Right lobe of liver (tissue), 6 donors: ENCODE measurements around the gene ADAM23. TPM values are rescaled to one million over a fixed set of nuclear protein-coding genes. Genes with fewer than 3 reads are reported as not detected.

Experiments used
- ATAC-seq, 4 donors: fragments of 200-7000 bp; cut with Tn5 transposase; one replicate each; pipeline ENCODE4 v1.9.1; 2020; ENCODE audit warnings: mild to moderate bottlenecking in 4 of 4, moderate library complexity in 4 of 4
- DNase-seq, 3 donors: peaks; one replicate each; pipeline ENCODE4 v3.0.0-alpha.2; 2020
- H3K27ac ChIP-seq, 3 donors: fragments of 200-600 bp; one replicate each; pipeline ENCODE4 v1.8.0; 2022
- H3K27me3 ChIP-seq, 2 donors: fragments of 200-600 bp; one replicate each; pipeline ENCODE4 v1.8.0; 2022
- H3K36me3 ChIP-seq, 4 donors: fragments of 200-600 bp; sonication (generic) in 1 of 4; one replicate each; pipeline versions ENCODE4 v1.5.1 to v1.8.0; 2017 to 2022; ENCODE audit warnings: control low read depth in 1 of 4
- H3K4me1 ChIP-seq, 4 donors: fragments of 200-600 bp; sonication (generic) in 1 of 4; one replicate each; pipeline versions ENCODE4 v1.5.1 to v1.8.0; 2017 to 2022; ENCODE audit warnings: control low read depth in 1 of 4
- H3K4me3 ChIP-seq, 3 donors: fragments of 200-600 bp; one replicate each; pipeline ENCODE4 v1.8.0; 2022
- H3K9me3 ChIP-seq, 4 donors: fragments of 200-600 bp; sonication (generic) in 1 of 4; one replicate each; pipeline versions ENCODE4 v1.5.1 to v1.8.0; 2017 to 2022; ENCODE audit warnings: control low read depth in 1 of 4
- POLR2A ChIP-seq: fragments of 450-650 bp; IDR thresholded peaks from one replicate; pipeline ENCODE4 v1.6.1; 2017; ENCODE audit warnings: antibody characterized with exemption, mild to moderate bottlenecking
- WGBS: methylation state at CpG from one replicate; pipeline ENCODE4 v1.1.6; 2018; ENCODE audit warnings: low coverage, low lambda C conversion rate; ENCODE audit not compliant: insufficient coverage; ENCODE audit errors: missing lambda C conversion rate; 5-methylcytosine and 5-hydroxymethylcytosine counted together
- intact Hi-C, 2 donors: fragments of 100-400 bp; cut with DNase I; formaldehyde crosslinking; loops; one replicate each; pipeline versions ENCODE4 v1.11.2 to v1.14.1; 2022
- total RNA-seq, 6 experiments: library from RNA; depleted of rRNA in 2 of 6; stranded (reverse); fragments of >200 nt in 2 of 6; fragmentation: NEBNext Ultra II Directional in 3 of 6; extraction: Animal tissue kit (Norgen Biotek cat#: 25700) in 3 of 6; gene quantifications; one replicate each; pipeline versions ENCODE4 v1.1.0 to v1.2.4, GENCODE V29; 2016 to 2023
- TF ChIP-seq, protein P1 (sequence below), 4 donors: fragments of 200-600 bp in 3 of 4; fragments of 450-650 bp in 1 of 4; IDR thresholded peaks; one replicate each; pipeline versions ENCODE4 v1.5.1 to v1.8.0; 2016 to 2022; ENCODE audit warnings: antibody characterized with exemption in 4 of 4, mild to moderate bottlenecking in 2 of 4
- donor health status: DM: no; HTN: yes; CAD: no.
- donor health status: DM: no; HTN: no; CAD: no.
- donor health status: DM: no; HTN: no; CAD: no.
- donor health status: DM: no; HTN: yes; CAD: no.
- donor health status: DM: no; HTN: yes; CAD: no.

Gene ADAM23
- total RNA-seq, 6 experiments from 2014 or later = under 0.01 to 0.26 (median 0.09) TPM; not detected in 2

- DNase-seq = no peak
- Histone ChIP-seq H3K9me3 (no peaks in the 10 kb centered on the region), H3K4me3 (no peak overlapping the region), H3K4me1 (no peaks in the 10 kb centered on the region), H3K27ac (no peak overlapping the region), H3K36me3 (no peaks in the 10 kb centered on the region), H3K27me3 (no peaks in the 10 kb centered on the region)
- TF ChIP-seq, protein P1, sequence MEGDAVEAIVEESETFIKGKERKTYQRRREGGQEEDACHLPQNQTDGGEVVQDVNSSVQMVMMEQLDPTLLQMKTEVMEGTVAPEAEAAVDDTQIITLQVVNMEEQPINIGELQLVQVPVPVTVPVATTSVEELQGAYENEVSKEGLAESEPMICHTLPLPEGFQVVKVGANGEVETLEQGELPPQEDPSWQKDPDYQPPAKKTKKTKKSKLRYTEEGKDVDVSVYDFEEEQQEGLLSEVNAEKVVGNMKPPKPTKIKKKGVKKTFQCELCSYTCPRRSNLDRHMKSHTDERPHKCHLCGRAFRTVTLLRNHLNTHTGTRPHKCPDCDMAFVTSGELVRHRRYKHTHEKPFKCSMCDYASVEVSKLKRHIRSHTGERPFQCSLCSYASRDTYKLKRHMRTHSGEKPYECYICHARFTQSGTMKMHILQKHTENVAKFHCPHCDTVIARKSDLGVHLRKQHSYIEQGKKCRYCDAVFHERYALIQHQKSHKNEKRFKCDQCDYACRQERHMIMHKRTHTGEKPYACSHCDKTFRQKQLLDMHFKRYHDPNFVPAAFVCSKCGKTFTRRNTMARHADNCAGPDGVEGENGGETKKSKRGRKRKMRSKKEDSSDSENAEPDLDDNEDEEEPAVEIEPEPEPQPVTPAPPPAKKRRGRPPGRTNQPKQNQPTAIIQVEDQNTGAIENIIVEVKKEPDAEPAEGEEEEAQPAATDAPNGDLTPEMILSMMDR (IDR thresholded peaks at IDR 0.05) = no peak
- no peak for TF ChIP-seq POLR2A
- no peak for ATAC-seq
- intact Hi-C loops = no loop called here
- 90% methylated on average over 12 of the region's 26 CpGs for WGBS
Observed at GRCh38 chr2:206410714-206411113, 32.6 kb upstream of the ADAM23 start.

GRCh38 chr2:206415618-206416243, 27.6 kb upstream of the ADAM23 start:
- no peak for TF ChIP-seq POLR2A
- TF ChIP-seq, protein P1 (IDR thresholded peaks at IDR 0.05) = no peak
- ATAC-seq (no peak), DNase-seq (no peak)
- no peaks in the 10 kb centered on the region for H3K27me3 ChIP-seq
- no peaks in the 10 kb centered on the region for H3K4me1 ChIP-seq
- H3K27ac ChIP-seq = no peak overlapping the region
- H3K4me3 ChIP-seq = no peak overlapping the region
- H3K9me3 ChIP-seq = no peaks in the 10 kb centered on the region
- intact Hi-C loops = no loop called here
- 56% methylated on average over 6 of the region's 13 CpGs for WGBS
- no peaks in the 10 kb centered on the region for H3K36me3 ChIP-seq

DNA sequence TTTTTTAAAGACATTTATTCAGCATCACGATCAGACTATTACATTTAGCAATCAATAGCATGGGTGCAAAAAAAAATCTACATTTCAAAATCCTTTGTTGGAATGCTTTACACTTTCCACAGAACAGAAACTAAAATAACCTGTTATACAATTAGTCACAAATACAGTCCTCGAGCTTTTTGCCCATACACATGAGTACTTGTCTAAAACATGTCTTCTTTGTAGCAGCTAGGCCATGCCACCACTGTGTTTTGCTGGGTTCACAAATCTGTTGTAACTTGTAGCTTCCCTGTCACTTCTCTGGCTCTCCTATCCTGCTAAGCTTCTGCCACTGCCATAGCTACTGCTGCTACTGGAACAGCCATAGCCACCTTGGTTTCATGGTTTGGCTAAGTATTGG, 24.4 kb upstream of the ADAM23 start:
- H3K27ac ChIP-seq = no peak overlapping the region
- DNase-seq (no peak), ATAC-seq (no peak)
- H3K4me1 ChIP-seq = no peaks in the 10 kb centered on the region
- no peak overlapping the region for H3K4me3 ChIP-seq
- intact Hi-C loops = no loop called here
- no peaks in the 10 kb centered on the region for H3K36me3 ChIP-seq
- 47% methylated on average over 2 of the region's 2 CpGs for WGBS
- TF ChIP-seq POLR2A = no peak
- TF ChIP-seq, protein P1 (IDR thresholded peaks at IDR 0.05) = no peak
- H3K27me3 ChIP-seq = no peaks in the 10 kb centered on the region
- H3K9me3 ChIP-seq = no peaks in the 10 kb centered on the region

DNA sequence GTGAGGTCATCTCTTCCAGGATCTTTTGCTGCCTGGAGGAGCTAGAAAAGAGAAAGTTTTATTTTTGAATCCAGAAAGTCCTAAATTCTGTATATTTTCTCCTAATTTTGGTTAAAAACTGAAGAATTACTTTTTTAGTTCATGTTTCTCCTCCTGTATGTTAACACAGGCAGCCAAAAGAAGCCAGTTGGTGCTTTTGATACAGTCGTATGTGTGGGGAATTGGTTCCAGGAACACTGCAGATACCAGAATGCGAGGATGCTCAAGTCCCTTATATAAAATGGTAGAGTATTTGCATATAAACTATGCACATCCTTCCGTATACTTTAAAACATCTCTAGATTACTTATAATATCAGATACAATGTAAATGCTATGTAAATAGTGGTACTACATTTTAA, 22.6 kb upstream of the ADAM23 start:
- H3K4me1 ChIP-seq = no peaks in the 10 kb centered on the region
- no peaks in the 10 kb centered on the region for H3K36me3 ChIP-seq
- ATAC-seq = no peak
- H3K27me3 ChIP-seq = no peaks in the 10 kb centered on the region
- no peak for DNase-seq
- H3K9me3 ChIP-seq = no peaks in the 10 kb centered on the region
- intact Hi-C loops = no loop called here
- 56% methylated on average over 3 of the region's 3 CpGs for whole genome bisulfite sequencing
- H3K4me3 ChIP-seq = no peak overlapping the region
- no peak overlapping the region for H3K27ac ChIP-seq
- TF ChIP-seq, protein P1 (IDR thresholded peaks at IDR 0.05) = no peak
- no peak for TF ChIP-seq POLR2A

- Histone ChIP-seq H3K4me3 (no peak overlapping the region), H3K4me1 (no peaks in the 10 kb centered on the region), H3K27ac (no peak overlapping the region), H3K9me3 (no peaks in the 10 kb centered on the region), H3K27me3 (no peaks in the 10 kb centered on the region), H3K36me3 (no peaks in the 10 kb centered on the region)
- ATAC-seq = no peak
- TF ChIP-seq, protein P1 (IDR thresholded peaks at IDR 0.05) = no peak
- no peak for TF ChIP-seq POLR2A
- DNase-seq = no peak
- intact Hi-C loops = no loop called here
Observed at GRCh38 chr2:206422493-206422892, 20.8 kb upstream of the ADAM23 start.
